MM.1S (cell line): ENCODE results near the gene CACNA1D.

ENCODE experiments used
- DNase-seq: peaks from one replicate; pipeline ENCODE4 v3.0.0-alpha.2; 2015
- H2AFZ ChIP-seq: fragments of 300-600 bp; sonication (generic); 2 replicates; pipeline ENCODE4 v1.6.0; 2016; ENCODE audit warnings: antibody characterized with exemption, low read length
- H3F3A ChIP-seq: fragments of 300-600 bp; sonication (generic); 2 replicates; pipeline ENCODE4 v1.6.1; 2016; ENCODE audit warnings: mild to moderate bottlenecking, antibody characterized with exemption, low read length, moderate library complexity, mixed read lengths; ENCODE audit not compliant: insufficient read depth
- H3K27ac ChIP-seq: fragments of 300-600 bp; sonication (generic); 2 replicates; pipeline ENCODE4 v1.5.1; 2016; ENCODE audit warnings: mild to moderate bottlenecking, low read length
- H3K27me3 ChIP-seq: fragments of 300-600 bp; sonication (generic); replicated peaks from 2 replicates; pipeline ENCODE4 v1.6.0; 2016; ENCODE audit warnings: low read length; ENCODE audit not compliant: insufficient read depth
- H3K36me3 ChIP-seq: fragments of 300-600 bp; sonication (generic); replicated peaks from 2 replicates; pipeline ENCODE4 v1.6.1; 2016; ENCODE audit warnings: mild to moderate bottlenecking, low read length, mixed read lengths; ENCODE audit not compliant: insufficient read depth
- H3K4me1 ChIP-seq: fragments of 300-600 bp; sonication (generic); 2 replicates; pipeline ENCODE4 v1.6.1; 2016; ENCODE audit warnings: low read length, mixed read lengths
- H3K4me2 ChIP-seq: fragments of 300-600 bp; sonication (generic); 2 replicates; pipeline ENCODE4 v1.6.0; 2016; ENCODE audit warnings: low read depth, low read length
- H3K4me3 ChIP-seq: fragments of 300-600 bp; sonication (generic); 2 replicates; pipeline ENCODE4 v1.5.1; 2016; ENCODE audit warnings: low read length, mixed read lengths
- H3K79me2 ChIP-seq: fragments of 300-600 bp; sonication (generic); 2 replicates; pipeline ENCODE4 v1.6.1; 2016; ENCODE audit warnings: mixed run types, low read length, mixed read lengths
- H3K9ac ChIP-seq: fragments of 300-600 bp; sonication (generic); 2 replicates; pipeline ENCODE4 v1.6.1; 2016; ENCODE audit warnings: low read length, mixed read lengths
- H3K9me2 ChIP-seq: fragments of 300-600 bp; sonication (generic); replicated peaks from 2 replicates; pipeline ENCODE4 v1.6.1; 2016; ENCODE audit warnings: mild to moderate bottlenecking, low read length, mixed read lengths; ENCODE audit not compliant: insufficient read depth
- H3K9me3 ChIP-seq: fragments of 300-600 bp; sonication (generic); replicated peaks from 2 replicates; pipeline ENCODE4 v1.6.1; 2016; ENCODE audit warnings: mild to moderate bottlenecking, low read length, mixed read lengths; ENCODE audit not compliant: insufficient read depth
- H4K20me1 ChIP-seq: fragments of 300-600 bp; sonication (generic); 2 replicates; pipeline ENCODE4 v1.6.1; 2016; ENCODE audit warnings: mild to moderate bottlenecking, low read length, moderate library complexity, mixed read lengths; ENCODE audit not compliant: insufficient read depth
- EZH2 ChIP-seq: fragments of 300-600 bp; sonication (generic); optimal IDR thresholded peaks from 2 replicates; pipeline ENCODE3; 2017; ENCODE audit warnings: low read depth, mild to moderate bottlenecking, antibody characterized with exemption, low read length, mixed read lengths
- EZH2phosphoT487 ChIP-seq: fragments of 300-600 bp; sonication (generic); IDR thresholded peaks from 2 replicates; pipeline ENCODE4 v1.6.1; 2018; ENCODE audit warnings: antibody characterized with exemption, low read length
- TF ChIP-seq, protein P1 (sequence below): fragments of 300-600 bp; sonication (generic); IDR thresholded peaks from 2 replicates; pipeline ENCODE4 v1.5.1; 2016; ENCODE audit warnings: antibody characterized with exemption, low read length, mixed read lengths

CACNA1D gene

DNA sequence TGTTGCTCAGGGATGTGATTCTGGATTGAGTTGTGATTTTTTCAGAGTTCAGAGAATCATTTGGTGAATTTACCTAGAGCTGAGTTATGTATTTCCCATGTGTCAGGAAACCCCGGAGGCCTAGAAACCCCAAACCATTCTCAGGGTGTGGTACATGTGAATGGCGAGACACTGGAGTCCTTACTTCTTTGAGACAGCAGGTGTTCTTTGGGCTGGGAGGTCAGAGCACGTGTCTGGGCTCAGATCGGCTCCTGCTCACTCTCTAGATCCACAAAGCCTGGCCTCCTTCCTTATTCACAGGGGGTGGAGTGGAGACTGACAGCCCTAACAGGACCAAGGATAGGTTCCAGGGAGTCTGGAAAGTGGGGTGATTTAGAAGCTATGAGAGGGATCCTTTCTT, 206.0 kb downstream of the CACNA1D start:
- Histone ChIP-seq H3K4me3 (no peak overlapping the region), H3K9ac (no peak overlapping the region), H3K4me2 (peak overlapping the region; percentile 40), H3F3A (peaks cover 16% of the 10 kb centered on the region), H3K4me1 (peaks cover 42% of the 10 kb centered on the region), H3K79me2 (no peaks in the 10 kb centered on the region), H3K9me3 (no peaks in the 10 kb centered on the region), H3K36me3 (no peaks in the 10 kb centered on the region), H3K9me2 (no peaks in the 10 kb centered on the region), H3K27ac (peak overlapping the region; percentile 21; the same call in 1 of the 2 replicates), H3K27me3 (no peaks in the 10 kb centered on the region), H2AFZ (no peak overlapping the region), H4K20me1 (no peaks in the 10 kb centered on the region)
- peak; percentile 82 for DNase-seq
- TF ChIP-seq, protein P1, sequence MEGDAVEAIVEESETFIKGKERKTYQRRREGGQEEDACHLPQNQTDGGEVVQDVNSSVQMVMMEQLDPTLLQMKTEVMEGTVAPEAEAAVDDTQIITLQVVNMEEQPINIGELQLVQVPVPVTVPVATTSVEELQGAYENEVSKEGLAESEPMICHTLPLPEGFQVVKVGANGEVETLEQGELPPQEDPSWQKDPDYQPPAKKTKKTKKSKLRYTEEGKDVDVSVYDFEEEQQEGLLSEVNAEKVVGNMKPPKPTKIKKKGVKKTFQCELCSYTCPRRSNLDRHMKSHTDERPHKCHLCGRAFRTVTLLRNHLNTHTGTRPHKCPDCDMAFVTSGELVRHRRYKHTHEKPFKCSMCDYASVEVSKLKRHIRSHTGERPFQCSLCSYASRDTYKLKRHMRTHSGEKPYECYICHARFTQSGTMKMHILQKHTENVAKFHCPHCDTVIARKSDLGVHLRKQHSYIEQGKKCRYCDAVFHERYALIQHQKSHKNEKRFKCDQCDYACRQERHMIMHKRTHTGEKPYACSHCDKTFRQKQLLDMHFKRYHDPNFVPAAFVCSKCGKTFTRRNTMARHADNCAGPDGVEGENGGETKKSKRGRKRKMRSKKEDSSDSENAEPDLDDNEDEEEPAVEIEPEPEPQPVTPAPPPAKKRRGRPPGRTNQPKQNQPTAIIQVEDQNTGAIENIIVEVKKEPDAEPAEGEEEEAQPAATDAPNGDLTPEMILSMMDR, result no peak
- no peak for TF ChIP-seq EZH2
- no peak for TF ChIP-seq EZH2phosphoT487

DNA sequence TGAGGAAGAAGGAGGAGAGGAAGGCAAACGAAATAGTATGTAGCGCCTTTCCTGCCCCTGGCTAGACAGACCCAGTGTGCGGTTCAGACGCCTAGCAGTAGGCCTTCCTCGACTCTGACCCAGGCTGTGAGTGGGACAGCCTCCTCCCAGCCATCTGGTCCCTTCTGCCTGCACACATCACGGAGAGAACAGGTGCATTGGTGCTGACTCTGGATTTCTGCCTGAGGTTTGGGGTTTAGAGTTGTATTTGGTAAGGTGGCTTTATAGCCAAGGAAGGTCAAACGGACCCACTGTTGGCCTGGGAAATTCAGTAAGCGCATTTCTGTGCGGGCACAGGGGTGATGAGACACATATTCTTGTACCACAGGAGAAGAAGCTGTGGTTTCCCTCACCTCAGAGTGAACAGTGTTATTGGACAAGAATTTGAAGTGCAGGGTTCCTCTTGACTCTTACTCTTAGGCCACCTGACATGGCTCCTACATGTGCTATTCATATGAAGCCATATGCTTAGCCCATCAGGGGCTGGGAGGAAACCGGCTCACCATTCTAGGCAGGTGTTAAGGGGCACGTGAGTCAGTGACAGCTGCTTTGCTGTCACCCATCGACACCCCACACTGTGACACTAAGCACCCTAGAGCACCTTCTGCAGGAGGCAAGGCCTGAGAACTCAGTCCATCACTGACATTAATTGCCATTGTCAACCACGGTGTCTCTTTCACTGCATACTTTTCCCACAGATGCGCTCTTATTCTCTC, 208.5 kb downstream of the CACNA1D start:
- TF ChIP-seq, protein P1, result no peak
- TF ChIP-seq EZH2phosphoT487 (no peak), EZH2 (no peak)
- Histone ChIP-seq H3F3A (peaks cover 16% of the 10 kb centered on the region), H3K79me2 (no peaks in the 10 kb centered on the region), H3K4me3 (no peak overlapping the region), H3K27me3 (no peaks in the 10 kb centered on the region), H3K9me3 (no peaks in the 10 kb centered on the region), H3K36me3 (no peaks in the 10 kb centered on the region), H3K4me1 (peaks cover 47% of the 10 kb centered on the region), H3K9me2 (no peaks in the 10 kb centered on the region), H2AFZ (0 out of 2 replicates have a peak overlapping the region, but pooled peaks have one; percentile 2), H4K20me1 (no peaks in the 10 kb centered on the region), H3K4me2 (no peak overlapping the region), H3K9ac (no peak overlapping the region), H3K27ac (peak overlapping the region; percentile 61)
- DNase-seq, result peak; percentile 82

DNA sequence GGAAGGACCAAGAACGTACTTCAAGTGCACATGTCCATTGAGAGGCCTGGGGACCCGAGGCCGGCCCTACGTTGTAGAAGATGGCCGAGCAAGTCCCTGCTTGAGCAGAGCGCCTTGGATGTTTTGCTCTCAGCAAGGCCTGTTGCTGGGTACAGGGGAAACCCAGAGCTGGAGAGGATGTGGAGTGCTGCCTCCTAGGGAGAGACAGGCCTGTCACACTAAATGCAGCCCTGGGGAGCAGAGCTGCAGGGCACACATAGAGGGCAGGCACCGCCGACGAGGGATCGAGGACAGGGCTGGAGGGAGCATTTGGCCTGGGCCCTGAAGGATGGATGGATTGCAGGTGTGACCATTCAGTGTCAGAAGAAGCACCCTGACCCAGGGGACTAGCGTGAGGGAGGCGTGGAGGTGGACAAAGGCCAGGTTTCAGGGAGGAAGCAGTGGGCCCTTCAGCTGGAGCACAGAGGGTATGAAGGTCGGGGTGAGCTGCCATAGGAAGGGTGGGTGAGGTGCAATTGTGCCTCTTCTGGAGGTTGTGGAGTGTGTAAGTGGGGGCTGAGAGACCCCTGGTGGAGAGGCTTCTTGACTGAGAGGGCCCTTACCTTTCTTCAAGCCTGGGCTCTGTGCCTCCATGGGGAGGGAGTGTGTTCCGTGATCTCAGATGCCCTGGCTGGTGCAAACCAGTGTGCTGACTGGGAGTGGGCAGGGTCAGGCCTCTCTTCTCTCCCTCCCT, 209.4 kb downstream of the CACNA1D start:
- no peak for DNase-seq
- H2AFZ ChIP-seq, result peak overlapping the region; percentile 42
- no peaks in the 10 kb centered on the region for H3K27me3 ChIP-seq
- no peaks in the 10 kb centered on the region for H3K36me3 ChIP-seq
- peaks cover 47% of the 10 kb centered on the region for H3K4me1 ChIP-seq
- no peaks in the 10 kb centered on the region for H3K9me2 ChIP-seq
- no peaks in the 10 kb centered on the region for H3K9me3 ChIP-seq
- H3K79me2 ChIP-seq, result no peaks in the 10 kb centered on the region
- H3K4me3 ChIP-seq, result no peak overlapping the region
- H3F3A ChIP-seq, result peaks cover 16% of the 10 kb centered on the region
- H3K9ac ChIP-seq, result no peak overlapping the region
- peak overlapping the region; percentile 61 for H3K27ac ChIP-seq
- no peak overlapping the region for H3K4me2 ChIP-seq
- TF ChIP-seq EZH2phosphoT487 (no peak), EZH2 (no peak)
- TF ChIP-seq, protein P1, result no peak
- H4K20me1 ChIP-seq, result no peaks in the 10 kb centered on the region
